Subcutaneous abdominal adipose tissue (tissue), 5 donors: ENCODE results near the gene ABHD13.

ENCODE experiments used
- H3K27ac ChIP-seq: one replicate; pipeline ENCODE4 v1.7.0; 2013; ENCODE audit warnings: low read depth, mild to moderate bottlenecking, inconsistent platforms, low read length, moderate library complexity
- H3K27me3 ChIP-seq, 5 donors: one replicate each; pipeline ENCODE4 v1.7.0; 2013; ENCODE audit warnings: low read length in 5 of 5, inconsistent platforms in 1 of 5; ENCODE audit not compliant: control insufficient read depth in 5 of 5, insufficient read depth in 4 of 5
- H3K36me3 ChIP-seq, 5 donors: one replicate each; pipeline ENCODE4 v1.7.0; 2013; ENCODE audit warnings: low read length in 5 of 5; ENCODE audit not compliant: control insufficient read depth in 5 of 5, insufficient read depth in 5 of 5
- H3K4me1 ChIP-seq, 5 donors: one replicate each; pipeline ENCODE4 v1.7.0; 2013; ENCODE audit warnings: low read length in 5 of 5, mild to moderate bottlenecking in 3 of 5, moderate library complexity in 1 of 5; ENCODE audit not compliant: control insufficient read depth in 5 of 5, insufficient read depth in 5 of 5
- H3K4me3 ChIP-seq, 5 donors: one replicate each; pipeline ENCODE4 v1.7.0; 2013; ENCODE audit warnings: low read length in 5 of 5, low read depth in 1 of 5
- H3K9ac ChIP-seq, 5 donors: one replicate each; pipeline ENCODE4 v1.7.0; 2013; ENCODE audit warnings: low read length in 5 of 5, mild to moderate bottlenecking in 4 of 5, moderate library complexity in 3 of 5
- H3K9me3 ChIP-seq, 5 donors: one replicate each; pipeline ENCODE4 v1.7.0; 2013; ENCODE audit warnings: low read length in 5 of 5; ENCODE audit not compliant: control insufficient read depth in 5 of 5
- donor health status: healthy.
- donor health status: healthy.
- donor health status: healthy.
- donor health status: healthy.
- donor health status: healthy.

Gene ABHD13

DNA sequence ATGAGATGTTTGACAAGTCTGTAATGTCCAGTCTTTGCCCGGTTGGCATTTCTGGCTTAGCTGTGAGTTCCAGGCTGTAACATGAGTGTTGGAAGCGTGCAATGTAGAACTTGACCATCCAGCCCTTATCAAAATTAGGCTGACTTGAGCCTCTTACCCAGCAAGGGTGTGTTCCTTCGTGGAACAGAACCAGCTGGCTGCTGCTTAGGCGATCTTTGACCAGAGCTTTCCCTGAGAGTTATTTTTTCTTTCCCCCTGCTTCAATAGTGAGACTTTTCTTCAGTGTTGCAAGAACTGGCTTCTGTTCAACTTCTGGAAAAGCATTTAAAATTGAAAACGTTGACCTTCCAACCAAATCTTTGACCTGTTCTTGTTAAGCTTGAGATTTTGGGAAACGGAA is 57.9 kb downstream of the ABHD13 start:
- H3K27me3 ChIP-seq = no peaks in the 10 kb centered on the region
- H3K27ac ChIP-seq = peak overlapping the region; percentile 41
- H3K9ac ChIP-seq = peak overlapping the region in 1 of 5 donors; percentile 19
- H3K36me3 ChIP-seq = no peaks in the 10 kb centered on the region
- no peaks in the 10 kb centered on the region for H3K9me3 ChIP-seq
- H3K4me3 ChIP-seq = peak overlapping the region in 3 of 5 donors; percentile 6 to 41 (median 27)
- peaks cover 0 to 12% (median 9%) of the 10 kb centered on the region in 5 donors for H3K4me1 ChIP-seq

DNA sequence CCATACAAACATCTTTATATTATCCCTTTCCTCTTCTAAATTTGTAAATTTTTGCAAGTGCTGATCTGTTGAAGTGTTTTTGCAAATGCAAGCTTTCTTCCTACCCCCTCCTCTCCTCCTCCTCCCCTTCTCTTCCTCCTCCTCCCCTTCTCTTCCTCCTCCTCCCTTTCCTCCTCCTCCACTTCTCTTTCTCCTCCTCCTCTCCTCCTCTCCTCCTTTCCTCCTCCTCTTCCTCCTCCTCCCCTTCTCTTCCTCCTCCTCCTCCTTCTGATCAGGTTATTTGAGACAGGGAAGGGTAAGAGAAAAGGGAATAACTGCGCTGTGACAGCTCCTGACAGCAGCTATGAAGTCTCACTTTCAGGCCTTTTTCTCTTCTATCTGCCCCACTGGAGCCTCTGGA is 60.3 kb downstream of the ABHD13 start:
- Histone ChIP-seq H3K4me1 (peaks cover 0 to 19% (median 9%) of the 10 kb centered on the region in 5 donors), H3K4me3 (no peak overlapping the region), H3K9me3 (no peaks in the 10 kb centered on the region), H3K27ac (no peak overlapping the region), H3K27me3 (no peaks in the 10 kb centered on the region), H3K36me3 (no peaks in the 10 kb centered on the region), H3K9ac (no peak overlapping the region)

- Histone ChIP-seq H3K9ac (no peak overlapping the region), H3K27ac (no peak overlapping the region), H3K9me3 (no peaks in the 10 kb centered on the region), H3K36me3 (no peaks in the 10 kb centered on the region), H3K4me1 (peaks cover 0 to 6% (median 0%) of the 10 kb centered on the region in 5 donors), H3K27me3 (no peaks in the 10 kb centered on the region), H3K4me3 (no peak overlapping the region)
Measured at GRCh38 chr13:108281901-108282300, 63.7 kb downstream of the ABHD13 start.

- H3K9me3 ChIP-seq = no peaks in the 10 kb centered on the region
- no peaks in the 10 kb centered on the region for H3K36me3 ChIP-seq
- no peaks in the 10 kb centered on the region for H3K27me3 ChIP-seq
- no peak overlapping the region for H3K9ac ChIP-seq
- no peak overlapping the region for H3K4me3 ChIP-seq
- peaks cover 0 to 6% (median 0%) of the 10 kb centered on the region in 5 donors for H3K4me1 ChIP-seq
- H3K27ac ChIP-seq = no peak overlapping the region
Measured at GRCh38 chr13:108283110-108283509, 64.9 kb downstream of the ABHD13 start.
